ENCODE results near the gene TBRG4.
"Not testable (repeated sequence)": the region's sequence is repeated elsewhere in the genome, so short reads cannot be mapped to it uniquely, and the experiment has no call there.

The TBRG4 gene

DNA sequence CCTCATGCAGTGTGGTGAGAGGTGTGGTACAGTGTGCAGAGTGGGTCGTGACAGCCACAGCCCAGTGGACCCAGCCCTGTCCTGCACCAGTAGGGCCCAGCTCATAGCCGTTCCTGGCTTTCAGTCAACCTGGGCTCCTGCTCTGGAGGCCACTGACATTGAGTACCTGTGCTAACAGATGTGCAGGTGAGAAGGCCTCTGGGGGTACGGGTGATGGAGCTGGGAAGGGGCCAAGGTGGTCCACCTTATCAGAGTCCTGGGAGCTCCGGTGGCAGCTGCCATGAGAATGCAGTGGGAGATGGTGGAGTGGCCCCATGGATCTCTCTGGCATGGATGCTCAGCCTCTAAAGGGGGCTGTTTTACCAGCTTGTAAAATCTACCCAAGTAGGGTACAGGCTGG, 6.1 kb upstream of the TBRG4 start:
- DNase-seq (ENCODE audit: low read depth in 2 of 2): no peak

GRCh38 chr7:45116048-45116447, 4.6 kb upstream of the TBRG4 start:
- no peak for DNase-seq (ENCODE audit: low read depth in 2 of 2)

GRCh38 chr7:45114926-45115325, 3.4 kb upstream of the TBRG4 start:
- no peak for DNase-seq (ENCODE audit: low read depth in 2 of 2)

DNA sequence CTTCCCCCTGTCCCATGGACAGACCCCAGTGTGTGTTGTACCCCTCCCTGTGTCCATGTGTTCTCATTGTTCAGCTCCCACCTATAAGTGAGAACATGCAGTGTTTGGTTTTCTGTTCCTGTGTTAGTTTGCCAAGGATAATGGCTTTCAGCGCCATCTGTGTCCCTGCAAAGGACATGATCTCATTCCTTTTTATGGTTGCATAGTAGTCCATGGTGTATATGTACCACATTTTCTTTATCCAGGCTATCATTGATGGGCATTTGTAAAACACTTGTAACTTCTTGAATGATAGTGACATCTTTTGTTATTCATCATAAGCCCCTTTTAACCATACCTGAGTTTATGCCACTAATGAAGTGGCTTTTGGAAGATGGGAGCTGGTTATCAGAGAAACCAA, 2.8 kb upstream of the TBRG4 start:
- not testable (repeated sequence) for DNase-seq (ENCODE audit: low read depth in 2 of 2)

DNA sequence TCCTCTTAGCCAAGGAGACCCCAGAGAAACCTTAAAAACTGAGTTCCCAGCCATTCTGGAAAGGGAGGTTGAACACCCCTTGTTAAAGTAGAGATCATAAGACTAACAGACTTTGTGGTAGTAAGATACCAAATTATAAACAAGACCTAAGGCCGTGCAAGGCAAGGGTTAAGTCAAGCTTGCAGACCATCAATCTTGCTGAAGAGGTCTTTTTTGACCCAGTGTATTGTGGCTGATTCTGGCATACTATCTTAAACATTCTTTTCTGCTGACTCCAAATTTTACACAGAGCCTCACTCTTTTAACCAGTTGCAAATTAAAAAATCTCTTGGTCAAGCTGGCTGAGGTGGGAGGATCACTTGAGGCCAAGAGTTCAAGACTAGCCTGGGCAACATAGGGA, 1.2 kb upstream of the TBRG4 start:
- DNase-seq (ENCODE audit: low read depth in 2 of 2): no peak

DNA sequence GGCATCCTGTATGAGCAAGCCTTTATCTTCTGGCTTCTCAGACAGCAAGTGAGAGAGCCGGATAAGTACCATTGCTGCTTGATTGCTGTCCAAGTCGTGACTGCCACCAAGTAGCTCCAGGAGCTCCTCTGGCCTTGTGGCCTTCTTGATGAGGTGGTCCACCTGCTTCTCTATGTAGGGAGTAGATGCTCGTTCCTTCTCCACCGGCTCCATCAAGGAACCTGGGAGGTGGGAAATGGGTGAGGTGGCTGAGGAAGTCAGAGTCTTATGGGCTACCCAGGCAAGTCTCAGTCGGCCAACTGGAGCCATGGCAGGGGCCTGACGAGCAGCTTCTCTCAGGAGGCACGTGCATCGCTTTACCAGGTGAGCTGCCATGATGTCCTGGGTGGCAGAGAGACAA, 2.6 kb downstream of the TBRG4 start:
- no peak for DNase-seq (ENCODE audit: low read depth in 2 of 2)

DNA sequence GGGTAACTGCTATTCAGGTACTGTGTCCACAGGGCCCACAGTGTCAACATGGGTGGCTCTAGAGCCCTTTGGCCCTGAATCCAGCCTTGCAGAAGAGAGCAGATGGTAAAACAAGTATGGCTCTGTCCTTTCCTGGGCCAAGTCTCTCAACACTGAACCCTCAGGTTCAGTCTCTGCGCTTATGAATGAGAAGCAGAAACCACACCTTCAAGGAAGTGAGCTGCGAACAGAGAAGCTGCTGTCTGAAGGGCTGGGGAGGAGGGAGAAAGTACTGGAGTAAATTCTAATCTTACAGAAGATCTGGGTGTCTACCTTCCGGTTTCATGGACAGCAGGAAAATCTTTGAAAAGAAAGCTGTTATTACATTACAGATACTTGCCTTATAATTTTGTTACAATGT, 4.1 kb downstream of the TBRG4 start:
- no peak for DNase-seq (ENCODE audit: low read depth in 2 of 2)

DNA sequence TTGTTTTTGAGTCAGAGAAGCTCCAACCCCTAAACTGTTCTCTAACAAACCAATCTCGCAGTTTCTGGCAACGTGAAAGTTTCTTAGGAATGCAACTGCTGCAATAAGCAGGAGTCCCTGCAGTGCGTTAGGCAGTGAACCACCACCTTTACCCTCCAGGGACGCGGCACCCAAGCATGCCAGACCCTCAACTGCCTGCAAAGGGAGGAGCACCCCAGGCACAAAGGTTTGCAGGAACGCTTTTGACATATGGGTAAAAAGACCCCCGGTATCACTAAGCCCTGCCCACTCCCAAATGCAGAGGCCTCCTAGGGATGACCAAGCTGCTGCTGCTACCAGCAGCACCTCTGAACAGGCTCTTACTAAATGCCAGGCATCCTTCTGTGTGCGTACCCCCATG, 4.7 kb downstream of the TBRG4 start:
- no peak for DNase-seq (ENCODE audit: low read depth in 2 of 2)

GRCh38 chr7:45105588-45106188, 5.8 kb downstream of the TBRG4 start:
- no peak for DNase-seq (ENCODE audit: low read depth in 2 of 2)

GRCh38 chr7:45104844-45105587, 6.5 kb downstream of the TBRG4 start:
- DNase-seq (ENCODE audit: low read depth in 2 of 2): no peak

GRCh38 chr7:45103958-45104843, 7.3 kb downstream of the TBRG4 start:
- no peak for DNase-seq (ENCODE audit: low read depth in 2 of 2)

GRCh38 chr7:45102785-45103712, 8.4 kb downstream of the TBRG4 start:
- no peak for DNase-seq (ENCODE audit: low read depth in 2 of 2)

- DNase-seq (ENCODE audit: low read depth in 2 of 2): no peak
These were observed 9.7 kb downstream of the TBRG4 start for GRCh38 chr7:45101748-45102147.

DNA sequence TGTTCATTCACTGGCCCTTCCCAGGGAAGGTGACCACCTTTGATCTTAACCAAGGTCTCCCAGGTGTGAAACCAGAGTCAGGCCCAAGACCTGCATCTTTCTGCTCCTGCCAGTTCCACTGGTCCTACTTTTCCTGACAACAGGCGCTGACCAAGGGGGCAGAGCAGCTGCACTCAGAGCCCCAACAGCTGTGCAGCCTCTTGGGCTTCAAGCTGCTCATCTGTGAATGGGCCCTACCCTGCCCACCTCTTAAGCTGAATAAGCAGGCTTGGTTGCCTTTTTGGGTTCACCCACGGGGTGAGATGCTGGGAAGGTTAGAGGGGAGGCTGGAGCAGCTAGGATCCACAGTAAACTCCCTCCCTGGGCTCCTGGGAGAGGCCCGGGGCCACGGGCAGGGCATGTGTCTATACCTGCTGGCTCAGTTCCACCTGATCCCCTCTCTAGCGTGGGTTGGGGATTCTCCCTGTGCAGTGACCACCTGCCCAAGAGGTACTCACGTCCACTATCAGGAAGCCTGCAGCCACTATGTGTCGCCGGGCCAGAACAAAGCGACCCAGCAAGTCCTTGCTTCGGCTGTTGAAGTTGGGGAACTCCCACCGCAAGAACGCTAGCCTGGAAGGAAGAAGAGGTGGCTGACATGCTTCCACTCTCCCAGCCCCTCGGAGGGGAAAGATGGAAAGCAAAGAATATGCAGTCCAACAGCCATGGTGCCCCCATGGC, 10.6 kb downstream of the TBRG4 start:
- DNase-seq (ENCODE audit: low read depth in 2 of 2): no peak

DNA sequence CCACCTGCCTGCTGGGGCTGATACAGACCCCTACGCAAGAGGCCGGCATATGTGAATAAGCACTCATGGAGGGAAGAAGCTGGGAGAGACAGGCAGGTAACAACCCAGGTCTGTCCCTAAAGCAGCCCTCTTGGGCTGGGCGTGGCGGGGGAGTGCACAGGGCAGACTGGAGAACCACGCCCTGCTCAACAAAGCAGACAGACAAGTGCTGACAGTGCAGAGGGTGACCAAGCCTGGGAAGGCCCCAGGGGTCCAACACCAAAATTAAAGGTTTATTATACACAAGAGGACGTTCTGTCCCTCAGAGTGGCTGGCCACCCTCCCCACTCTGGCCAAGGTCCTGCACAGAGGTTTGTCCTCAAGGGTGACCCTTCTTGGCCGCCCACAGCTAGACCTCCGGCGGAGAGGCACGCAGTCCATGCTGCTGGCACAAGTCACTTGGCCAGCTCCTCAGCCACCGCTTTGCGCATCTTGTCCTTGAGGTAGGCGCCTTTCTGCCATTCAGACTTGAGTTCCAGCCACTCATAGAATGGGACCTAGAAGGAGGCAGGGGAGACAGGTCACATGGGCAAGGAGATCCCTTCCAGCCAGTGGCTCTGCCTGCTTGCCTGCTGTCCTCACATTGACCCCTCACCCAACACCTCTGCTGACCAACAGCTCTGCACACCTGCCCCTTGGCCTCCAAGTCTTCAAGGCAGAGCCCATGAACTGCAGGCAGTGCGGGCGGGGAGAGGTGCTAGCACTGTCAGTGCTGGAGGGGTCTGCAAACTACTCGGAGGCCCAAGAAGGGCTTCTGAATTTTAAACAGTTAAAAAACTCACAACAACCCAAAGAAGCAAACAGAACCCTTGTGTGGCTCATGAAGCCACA, 11.4 kb downstream of the TBRG4 start:
- no peak for DNase-seq (ENCODE audit: low read depth in 2 of 2)

- no peak for DNase-seq (ENCODE audit: low read depth in 2 of 2)
These were observed 12.3 kb downstream of the TBRG4 start for GRCh38 chr7:45098983-45099839.

- no peak for DNase-seq (ENCODE audit: low read depth in 2 of 2)
These were observed 18.6 kb downstream of the TBRG4 start for GRCh38 chr7:45092931-45093235.

DNA sequence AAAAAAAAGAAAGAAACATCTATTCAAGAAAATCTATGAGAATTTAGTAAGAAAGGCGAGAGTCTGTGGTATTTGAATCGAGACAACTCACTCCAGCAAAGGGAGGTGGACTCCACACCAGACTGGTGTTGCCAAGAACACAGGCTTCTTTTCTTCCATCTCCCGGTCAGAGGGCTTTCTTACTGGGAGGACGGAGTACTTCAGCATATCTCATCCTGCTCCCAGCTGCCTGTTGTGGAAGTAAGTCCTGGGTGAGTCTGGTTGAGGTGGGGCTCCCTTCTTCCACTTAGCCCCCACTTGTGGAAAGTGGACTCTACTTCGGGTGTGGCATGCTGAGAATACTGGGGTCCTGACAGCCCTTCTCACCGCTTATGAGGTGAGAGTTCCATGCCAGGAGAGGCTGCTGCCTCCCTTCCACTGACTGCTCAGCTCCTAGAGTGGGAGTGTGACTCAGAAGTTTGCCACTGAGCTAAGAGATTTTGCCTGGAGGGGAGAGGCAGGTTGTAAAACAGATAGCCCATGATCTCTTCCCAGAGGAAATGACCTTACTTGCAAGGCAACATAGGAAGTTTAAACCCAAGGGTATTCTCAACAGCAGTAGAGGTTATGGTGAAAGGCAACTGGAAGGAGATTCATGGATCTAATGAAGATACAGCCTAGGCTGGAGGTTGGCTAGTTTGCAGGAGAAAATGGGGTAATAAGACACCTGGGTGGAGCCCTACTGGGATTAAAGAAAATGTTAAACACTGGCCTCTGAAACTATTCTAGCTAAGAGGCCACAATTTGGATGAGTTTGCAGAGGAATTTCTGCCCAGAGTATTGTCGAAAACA, 19.2 kb downstream of the TBRG4 start:
- no peak for DNase-seq (ENCODE audit: low read depth in 2 of 2)
